ENCODE measurements around the gene NSUN7.

The NSUN7 gene

GRCh38 chr4:40822420-40823166 lies 72.8 kb downstream of the NSUN7 start:
- no peak for DNase-seq

DNA sequence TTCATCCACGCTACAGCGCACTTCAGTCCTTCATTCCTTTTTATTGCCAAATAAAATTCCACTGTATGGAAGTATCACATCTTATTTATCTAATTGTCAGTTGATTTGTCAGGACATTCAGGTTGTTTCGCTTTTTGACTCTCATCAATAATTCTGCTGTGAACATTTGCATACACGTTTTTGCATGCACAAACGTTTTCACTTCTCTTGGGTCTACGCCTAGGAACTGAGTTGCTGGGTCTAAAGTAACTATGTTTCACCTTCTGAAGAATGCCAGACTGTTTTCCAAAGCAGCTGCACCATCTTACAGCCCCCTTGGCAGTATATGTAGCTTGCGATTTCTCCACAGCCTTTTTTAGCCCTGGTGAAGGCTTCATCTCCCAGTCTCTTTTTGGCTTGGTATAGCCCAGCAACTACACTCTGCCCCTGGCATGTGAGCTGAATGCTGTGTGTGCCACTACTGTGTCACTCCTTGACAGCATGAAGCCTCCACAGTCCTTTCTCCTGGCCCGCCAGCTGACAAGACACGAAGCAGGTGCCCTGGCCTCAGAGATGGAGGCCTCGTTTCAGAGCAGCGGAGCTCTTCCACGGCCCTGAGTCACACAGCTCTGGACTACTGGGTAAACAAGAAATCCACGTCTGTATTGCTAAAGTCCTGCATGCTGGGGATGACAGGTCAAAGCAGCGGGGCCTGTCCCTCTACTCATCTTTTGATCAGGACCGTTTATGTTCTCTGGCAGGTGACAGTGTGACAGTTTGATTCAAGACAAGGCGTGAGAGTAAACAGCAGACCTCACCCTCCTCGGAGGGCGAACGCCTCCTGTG lies 75.5 kb downstream of the NSUN7 start:
- DNase-seq, result no peak

DNA sequence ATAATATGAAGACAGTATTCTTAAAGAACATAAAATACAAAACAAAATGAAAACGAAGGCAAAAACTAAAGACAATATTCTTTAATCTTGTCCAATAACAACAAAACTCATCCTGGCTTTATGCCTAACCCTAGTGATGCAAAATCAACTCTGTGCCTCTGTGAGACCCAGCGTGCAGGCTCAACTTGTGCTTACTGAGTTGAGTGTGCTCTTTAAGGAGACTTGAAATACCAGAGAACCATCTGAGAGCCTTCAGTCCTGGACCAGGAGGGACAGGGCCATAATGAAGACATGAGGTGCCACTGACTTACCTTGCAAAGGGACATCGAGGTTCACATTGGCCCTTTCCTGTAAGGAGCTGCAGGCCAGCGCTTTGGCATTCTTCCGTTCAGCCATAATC lies 77.1 kb downstream of the NSUN7 start:
- no peak for DNase-seq

DNA sequence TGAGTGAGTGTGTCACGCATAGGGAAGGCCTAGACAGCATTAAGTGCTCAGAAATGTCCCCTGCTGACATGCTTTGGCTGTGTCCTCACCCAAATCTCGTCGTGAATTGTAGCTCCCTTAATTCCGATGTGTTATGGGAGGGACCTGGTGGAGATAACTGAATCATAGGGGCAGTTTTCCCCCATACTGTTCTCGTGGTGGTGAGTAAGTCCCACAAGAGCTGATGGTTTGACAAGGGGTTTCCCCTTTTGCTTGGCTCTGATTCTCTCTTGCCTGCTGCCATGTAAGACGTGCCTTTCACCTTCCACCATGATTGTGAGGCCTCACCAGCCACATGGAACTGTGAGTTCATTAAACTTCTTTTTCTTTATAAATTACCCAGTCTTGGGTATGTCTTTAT lies 78.0 kb downstream of the NSUN7 start:
- no peak for DNase-seq

DNA sequence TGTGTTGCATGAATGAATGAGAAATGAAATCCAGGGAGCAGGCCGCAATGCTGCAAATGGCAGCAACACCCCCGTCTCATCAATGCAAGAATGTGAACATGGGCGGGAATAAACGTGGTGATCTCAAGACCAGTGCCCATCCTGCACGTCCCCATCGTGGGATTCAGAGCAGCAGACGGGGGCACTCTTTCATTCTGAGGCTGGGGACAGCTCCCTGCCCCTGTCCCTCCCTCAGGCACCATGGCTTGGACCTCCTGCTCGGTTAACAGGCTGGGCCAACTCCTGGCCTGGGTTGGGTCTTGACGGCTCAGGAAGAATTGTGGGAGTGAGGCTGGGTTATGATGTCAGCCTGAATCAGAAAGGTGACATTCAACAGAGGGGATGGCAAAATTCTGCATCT lies 78.9 kb downstream of the NSUN7 start:
- DNase-seq, result no peak

- no peak for DNase-seq
Observed at GRCh38 chr4:40829586-40829985, 79.8 kb downstream of the NSUN7 start.

GRCh38 chr4:40831146-40831907 lies 81.6 kb downstream of the NSUN7 start:
- DNase-seq, result no peak

DNA sequence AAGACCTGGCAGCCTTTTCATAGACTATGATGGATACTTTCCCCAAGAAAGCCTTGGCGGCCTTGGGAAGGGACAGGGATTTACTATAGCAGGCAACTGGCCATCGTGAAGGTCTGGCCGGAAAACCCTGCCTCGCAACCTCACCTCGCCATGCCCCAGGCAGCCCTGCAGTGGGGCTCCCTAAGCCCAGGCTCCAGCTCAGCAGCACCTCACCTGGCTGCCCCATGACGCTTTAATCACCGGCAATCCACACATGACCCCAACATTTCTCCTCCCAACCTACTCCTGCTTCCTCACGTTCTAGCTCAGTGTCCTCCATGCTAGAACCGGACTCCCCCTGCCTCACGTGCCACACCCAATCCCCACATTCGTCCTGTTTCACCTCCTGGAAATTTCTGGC lies 82.4 kb downstream of the NSUN7 start:
- no peak for DNase-seq

DNA sequence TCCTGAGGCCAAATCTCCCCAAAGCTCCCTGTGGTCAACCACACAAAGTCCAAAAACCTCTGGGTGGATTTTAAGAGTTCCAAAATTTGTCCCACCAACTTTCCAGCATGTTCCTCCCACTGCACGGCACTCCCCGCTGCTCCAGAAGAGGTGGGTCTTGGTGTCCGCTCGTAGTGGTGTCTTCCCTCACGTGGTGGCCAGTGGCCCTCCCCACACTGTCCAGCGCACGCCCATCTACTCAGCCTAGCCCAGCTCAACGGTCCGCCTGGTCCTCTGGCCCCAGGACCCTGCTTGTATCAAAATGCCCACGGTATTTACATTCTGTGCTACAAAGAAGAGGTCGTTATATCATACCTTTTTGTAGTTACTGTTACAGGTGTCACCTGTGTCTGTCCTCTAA lies 83.5 kb downstream of the NSUN7 start:
- no peak for DNase-seq

GRCh38 chr4:40837094-40837870 lies 87.5 kb downstream of the NSUN7 start:
- peak; percentile 56 for DNase-seq

GRCh38 chr4:40838742-40839141 lies 89.0 kb downstream of the NSUN7 start:
- no peak for DNase-seq

- no peak for DNase-seq
Observed at GRCh38 chr4:40840255-40840984, 90.7 kb downstream of the NSUN7 start.

GRCh38 chr4:40840985-40841571 lies 91.3 kb downstream of the NSUN7 start:
- DNase-seq, result peak; percentile 46

DNA sequence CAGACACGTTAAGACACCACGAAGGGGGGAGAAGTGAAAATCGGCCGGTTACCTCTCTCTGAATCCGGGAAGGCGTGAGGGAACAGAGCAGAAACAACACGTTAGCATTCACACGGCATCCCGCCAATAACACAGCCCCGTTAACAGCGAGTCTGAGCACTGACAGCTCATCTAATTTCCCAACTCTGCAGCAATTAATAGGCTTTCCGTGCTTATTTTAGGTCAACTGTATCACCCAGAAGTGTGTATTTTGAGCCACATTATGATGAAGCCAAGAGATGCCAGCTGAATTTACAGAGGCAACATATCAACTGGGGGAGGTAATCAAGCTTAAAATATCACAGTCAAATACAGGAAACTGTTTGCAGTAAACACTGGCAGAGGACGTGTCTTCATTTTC lies 92.6 kb downstream of the NSUN7 start:
- peak; percentile 26 for DNase-seq

DNA sequence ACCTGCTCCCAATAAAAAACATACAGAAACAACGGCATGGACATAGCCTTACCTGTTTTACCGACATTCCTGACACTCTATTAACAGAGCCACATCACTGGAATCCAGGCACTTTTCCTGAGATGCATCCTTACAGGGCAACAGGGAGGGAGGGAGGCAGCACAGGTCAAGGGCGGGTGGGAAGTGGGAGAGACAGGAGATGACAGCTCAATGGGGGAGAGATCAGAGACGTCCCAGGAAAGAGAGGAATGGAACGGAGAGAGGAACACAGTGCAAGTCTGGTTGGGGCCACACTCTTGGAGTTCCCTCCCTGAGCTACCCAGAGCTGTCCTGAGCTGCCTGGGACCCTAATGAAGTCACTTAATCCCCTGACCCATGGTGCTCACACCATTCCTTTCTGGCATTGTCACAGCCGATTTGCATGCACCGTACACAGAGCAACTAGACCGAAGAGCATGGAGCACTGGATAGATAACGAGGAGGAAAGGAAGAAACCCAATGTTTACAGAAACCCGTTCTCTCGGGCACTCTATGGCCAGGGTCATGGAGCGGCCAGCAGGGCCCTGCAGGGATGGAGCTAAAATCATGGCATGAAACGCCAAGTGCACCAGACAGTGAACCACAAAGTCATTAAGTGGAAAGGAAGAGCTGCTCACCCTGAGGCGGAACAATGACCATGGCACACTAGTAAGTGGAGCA lies 93.1 kb downstream of the NSUN7 start:
- no peak for DNase-seq

DNA sequence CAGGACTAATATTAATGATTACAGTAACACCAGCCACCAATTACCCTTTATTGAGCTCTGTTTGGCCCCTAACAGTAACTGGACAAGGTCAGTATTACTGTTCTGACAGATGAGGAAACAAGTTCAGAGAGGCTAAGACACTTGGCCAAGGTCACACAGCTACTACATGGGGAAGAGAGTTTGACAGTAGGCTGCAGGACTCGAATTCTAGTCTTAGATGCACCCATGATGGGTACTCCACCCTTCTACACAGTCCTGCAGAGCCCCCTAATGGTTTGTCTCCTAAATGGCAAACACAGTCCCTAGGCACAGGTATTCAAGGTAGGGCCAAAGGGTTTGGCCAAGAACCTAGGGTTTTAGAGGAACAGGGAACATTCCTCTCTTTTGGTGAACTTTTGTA lies 93.9 kb downstream of the NSUN7 start:
- DNase-seq, result peak; percentile 6

- DNase-seq, result no peak
Observed at GRCh38 chr4:40844261-40844660, 94.5 kb downstream of the NSUN7 start.

- DNase-seq, result no peak
Observed at GRCh38 chr4:40845154-40845835, 95.5 kb downstream of the NSUN7 start.

GRCh38 chr4:40846532-40846931 lies 96.8 kb downstream of the NSUN7 start:
- DNase-seq, result no peak

DNA sequence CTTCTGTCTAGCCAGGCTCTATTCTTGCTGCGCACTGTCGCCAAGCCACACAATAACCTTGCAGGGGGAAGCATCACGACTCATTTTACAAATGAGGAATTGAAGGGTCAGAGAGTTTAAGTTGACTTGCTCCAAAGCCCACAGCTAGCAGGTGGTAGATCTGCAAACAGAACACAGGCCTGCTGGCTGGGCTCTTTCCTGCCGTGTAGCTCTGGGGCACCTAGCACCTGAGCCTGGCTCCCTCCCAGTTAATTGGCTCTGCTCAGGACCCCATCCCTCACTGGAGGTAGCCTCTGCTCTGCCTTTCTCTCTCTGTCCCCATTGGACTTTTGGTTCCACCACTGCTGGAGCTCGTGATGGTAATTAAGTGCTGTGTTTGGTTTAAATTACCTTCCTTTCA lies 98.5 kb downstream of the NSUN7 start:
- DNase-seq, result no peak

Data from NCI-H1694 (cell line).